Retinal pigment epithelial cell (primary cell): ENCODE measurements around the gene TP53I3.

Experiments
- DNase-seq: peaks from one replicate; pipeline ENCODE4 v3.0.0-alpha.2; 2010; ENCODE audit warnings: low read depth
- H3K4me3 ChIP-seq: 2 replicates; pipeline ENCODE4 v1.5.1; 2011; ENCODE audit warnings: mild to moderate bottlenecking, low read length, control low read depth, moderate library complexity
- TF ChIP-seq, protein P1 (sequence below): conservative IDR thresholded peaks from 2 replicates; pipeline ENCODE4 v1.5.1; 2011; ENCODE audit warnings: low read depth, low read length, control low read depth, inconsistent platforms

The TP53I3 gene

DNA sequence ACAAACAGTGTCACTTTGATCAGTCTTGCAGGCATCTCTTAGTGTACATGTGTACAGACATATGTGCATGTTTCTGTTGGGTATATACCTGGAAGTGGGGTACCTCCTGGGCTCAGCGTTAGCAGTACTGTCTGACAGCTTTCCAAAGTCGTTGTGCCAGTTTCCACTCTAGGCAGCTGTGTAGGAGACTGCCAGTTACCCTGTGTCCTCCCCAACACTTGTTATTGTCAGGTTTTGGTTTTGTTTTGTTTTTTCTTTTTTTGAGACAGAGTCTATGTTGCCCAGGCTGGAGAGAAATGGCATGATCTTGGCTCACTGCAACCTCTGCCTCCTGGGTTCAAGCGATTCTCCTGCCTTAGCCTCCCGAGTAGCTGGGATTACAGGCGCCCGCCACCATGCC lies 28.9 kb downstream of the TP53I3 start:
- H3K4me3 ChIP-seq: no peak overlapping the region
- TF ChIP-seq, protein P1, sequence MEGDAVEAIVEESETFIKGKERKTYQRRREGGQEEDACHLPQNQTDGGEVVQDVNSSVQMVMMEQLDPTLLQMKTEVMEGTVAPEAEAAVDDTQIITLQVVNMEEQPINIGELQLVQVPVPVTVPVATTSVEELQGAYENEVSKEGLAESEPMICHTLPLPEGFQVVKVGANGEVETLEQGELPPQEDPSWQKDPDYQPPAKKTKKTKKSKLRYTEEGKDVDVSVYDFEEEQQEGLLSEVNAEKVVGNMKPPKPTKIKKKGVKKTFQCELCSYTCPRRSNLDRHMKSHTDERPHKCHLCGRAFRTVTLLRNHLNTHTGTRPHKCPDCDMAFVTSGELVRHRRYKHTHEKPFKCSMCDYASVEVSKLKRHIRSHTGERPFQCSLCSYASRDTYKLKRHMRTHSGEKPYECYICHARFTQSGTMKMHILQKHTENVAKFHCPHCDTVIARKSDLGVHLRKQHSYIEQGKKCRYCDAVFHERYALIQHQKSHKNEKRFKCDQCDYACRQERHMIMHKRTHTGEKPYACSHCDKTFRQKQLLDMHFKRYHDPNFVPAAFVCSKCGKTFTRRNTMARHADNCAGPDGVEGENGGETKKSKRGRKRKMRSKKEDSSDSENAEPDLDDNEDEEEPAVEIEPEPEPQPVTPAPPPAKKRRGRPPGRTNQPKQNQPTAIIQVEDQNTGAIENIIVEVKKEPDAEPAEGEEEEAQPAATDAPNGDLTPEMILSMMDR: no peak
- no peak for DNase-seq

DNA sequence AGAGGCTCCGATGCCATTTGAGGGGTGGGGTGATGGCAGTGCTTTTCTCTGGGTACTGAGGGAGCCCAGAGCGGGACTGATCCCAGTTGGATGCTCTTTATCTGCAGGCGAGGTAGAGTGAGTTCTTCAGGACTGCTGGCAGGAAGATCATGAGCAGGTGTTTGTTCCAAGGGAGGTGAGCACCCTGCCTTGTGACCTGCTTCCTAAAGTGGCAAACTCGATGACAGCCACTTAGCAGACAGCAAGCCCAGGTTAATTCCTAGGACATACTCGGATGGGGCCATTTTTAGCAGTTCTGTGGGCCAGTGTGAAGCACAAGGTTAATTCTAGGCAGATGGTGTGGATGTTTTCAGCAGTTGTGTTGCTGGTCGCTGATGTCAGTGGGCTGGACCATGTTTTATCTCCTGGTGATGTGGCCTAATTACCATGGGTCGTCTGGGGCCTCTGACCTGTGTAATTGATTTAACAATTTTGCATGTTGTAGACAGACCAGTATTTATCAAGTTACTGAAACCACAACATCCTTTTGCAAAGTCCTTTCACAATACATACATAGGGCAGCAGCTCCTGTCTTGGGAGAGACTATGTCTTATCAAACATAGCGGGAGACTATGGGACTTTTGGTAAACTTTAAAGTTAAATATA lies 30.1 kb downstream of the TP53I3 start:
- no peak for DNase-seq
- H3K4me3 ChIP-seq: no peak overlapping the region
- TF ChIP-seq, protein P1: no peak

DNA sequence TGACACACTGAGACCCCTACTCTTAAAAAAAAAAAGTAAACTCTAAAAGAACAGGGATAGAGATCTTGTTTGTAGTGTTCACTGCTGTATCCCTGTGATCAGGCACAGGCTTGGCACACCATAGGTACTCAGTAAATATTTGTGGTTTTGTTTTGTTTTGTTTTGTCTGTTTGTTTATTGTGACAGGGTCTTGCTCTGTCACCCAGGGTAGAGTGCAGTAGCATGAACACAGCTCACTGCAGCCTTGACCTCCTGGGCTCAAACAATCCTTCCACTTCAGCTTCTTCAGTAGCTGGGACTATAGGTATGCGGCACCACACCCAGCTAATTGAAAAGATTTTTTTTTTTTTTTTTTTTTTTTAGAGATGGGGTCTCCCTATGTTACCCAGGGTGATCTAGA lies 31.7 kb downstream of the TP53I3 start:
- TF ChIP-seq, protein P1: no peak
- H3K4me3 ChIP-seq: no peak overlapping the region
- DNase-seq: no peak

DNA sequence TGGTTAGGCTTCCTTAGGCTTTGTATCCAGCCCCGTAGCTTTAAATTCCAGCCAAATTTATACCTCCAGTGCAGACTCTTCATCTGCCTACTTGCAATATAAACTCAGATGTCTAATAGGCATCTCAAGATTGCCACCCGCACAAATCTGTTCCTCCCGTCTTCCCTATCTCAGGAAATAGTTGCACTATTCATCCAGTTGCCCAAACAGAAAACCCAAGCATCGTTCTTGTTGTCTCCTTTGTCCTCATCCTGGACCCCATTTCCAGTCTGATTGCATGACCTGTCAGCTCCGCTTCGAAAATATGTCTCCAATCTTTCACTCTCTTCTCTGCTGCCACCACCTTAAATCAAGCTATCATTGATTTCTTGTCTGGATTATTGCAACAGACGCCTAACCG lies 32.8 kb downstream of the TP53I3 start:
- DNase-seq: no peak
- TF ChIP-seq, protein P1: no peak
- no peak overlapping the region for H3K4me3 ChIP-seq

DNA sequence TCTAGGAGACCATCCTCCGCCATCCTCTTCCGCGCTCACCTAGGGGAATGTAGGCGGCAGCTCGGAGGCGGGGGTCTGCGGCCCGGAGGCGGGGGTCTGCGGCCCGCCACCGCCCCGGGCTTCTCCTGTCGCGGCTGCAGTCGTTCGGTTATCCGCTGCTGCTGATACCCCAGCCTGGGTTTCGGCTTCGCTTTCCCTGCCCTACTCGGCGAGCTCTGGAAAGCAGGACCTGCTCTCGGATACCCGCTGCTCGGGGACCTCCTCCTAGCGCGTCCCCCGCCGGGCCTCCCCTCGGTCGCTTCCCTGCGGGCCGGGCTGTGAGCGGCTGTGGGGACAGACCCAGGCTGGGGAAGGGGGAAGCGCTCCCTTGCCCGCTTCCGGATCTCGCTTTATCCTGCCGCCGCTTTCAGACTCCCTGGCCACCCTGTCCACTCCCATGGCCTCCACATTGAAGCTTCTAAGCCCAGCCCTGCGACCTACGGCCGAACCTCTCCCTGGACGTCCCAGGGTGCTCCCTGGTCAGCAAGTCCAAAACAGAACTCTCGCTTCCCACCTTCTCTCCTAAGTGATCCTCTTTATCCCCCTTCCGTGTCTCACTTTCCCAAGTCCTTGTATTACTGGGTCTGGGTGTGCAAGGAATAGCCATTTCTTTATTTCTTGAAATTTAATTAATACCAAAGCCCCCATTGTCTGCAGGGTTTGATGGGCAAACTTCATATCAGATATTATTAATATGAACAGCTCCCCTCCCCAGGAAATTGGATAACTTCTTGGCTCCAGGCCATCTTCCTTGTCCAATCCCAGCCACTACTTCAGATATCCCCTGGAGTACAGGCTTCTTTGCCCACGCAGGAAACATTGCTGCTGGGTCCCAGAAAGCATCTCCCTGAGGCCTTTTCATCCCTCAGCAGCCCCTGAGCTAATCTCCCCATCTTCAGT lies 34.3 kb downstream of the TP53I3 start:
- TF ChIP-seq, protein P1: no peak
- H3K4me3 ChIP-seq: peak overlapping the region; percentile 71
- no peak for DNase-seq

DNA sequence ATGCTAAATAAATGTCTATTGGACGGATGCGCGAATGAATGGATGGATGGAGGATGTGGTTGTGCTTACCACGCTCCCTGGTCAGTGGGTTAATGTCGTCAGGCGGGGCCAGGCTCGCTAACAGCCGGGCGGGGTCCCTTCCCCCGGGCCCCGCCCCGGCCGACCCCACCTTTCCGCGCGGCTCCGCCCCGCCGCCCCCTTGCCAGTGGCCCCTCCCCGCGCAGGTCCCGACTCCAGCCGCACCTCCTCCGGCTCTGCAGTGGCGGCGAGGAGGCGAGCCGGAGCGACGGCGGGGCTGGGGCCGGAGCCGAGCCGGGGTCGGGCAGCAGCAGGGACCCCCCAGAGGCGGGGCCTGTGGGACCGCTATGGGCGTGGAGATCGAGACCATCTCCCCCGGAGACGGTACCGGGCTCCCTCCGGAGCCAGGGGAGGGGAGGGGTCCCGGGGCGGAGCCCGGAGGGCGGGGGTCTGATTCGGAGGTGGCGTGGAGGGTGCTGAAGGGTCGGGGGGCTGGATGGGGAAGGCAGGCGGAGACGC lies 35.1 kb downstream of the TP53I3 start, which contains the start of gene FKBP1B:
Gene FKBP1B, plus strand, starts transcription at position 257 of the 537 bp plus-strand sequence. Its CDS starts 109 bp downstream, at position 366.
- TF ChIP-seq, protein P1: no peak
- H3K4me3 ChIP-seq: peak within 1 kb of the TSS; percentile 71
- peak; percentile 5 for DNase-seq
